GM18505 (cell line): ENCODE data around the gene ETV3.

Source experiments
- ATAC-seq: cut with Tn5 transposase; IDR thresholded peaks from one replicate; pipeline ENCODE4 v1.9.1; 2021; ENCODE audit not compliant: unreplicated experiment
- POLR2A ChIP-seq: IDR thresholded peaks from 4 replicates; pipeline ENCODE4 v1.6.1; 2011; ENCODE audit warnings: borderline replicate concordance; ENCODE audit not compliant: insufficient read depth, insufficient read length; ENCODE audit errors: extremely low read depth

The ETV3 gene

GRCh38 chr1:157091668-157092273, 46.4 kb downstream of the ETV3 start:
- TF ChIP-seq POLR2A = no peak
- no peak for ATAC-seq

- no peak for TF ChIP-seq POLR2A
- ATAC-seq = no peak
Measured at GRCh38 chr1:157091186-157091585, 47.0 kb downstream of the ETV3 start.

GRCh38 chr1:157090771-157091170, 47.4 kb downstream of the ETV3 start:
- no peak for ATAC-seq
- no peak for TF ChIP-seq POLR2A

- ATAC-seq = no peak
- TF ChIP-seq POLR2A = no peak
Measured at GRCh38 chr1:157090196-157090647, 48.0 kb downstream of the ETV3 start.

- no peak for TF ChIP-seq POLR2A
- ATAC-seq = no peak
Measured at GRCh38 chr1:157089789-157090188, 48.4 kb downstream of the ETV3 start.

DNA sequence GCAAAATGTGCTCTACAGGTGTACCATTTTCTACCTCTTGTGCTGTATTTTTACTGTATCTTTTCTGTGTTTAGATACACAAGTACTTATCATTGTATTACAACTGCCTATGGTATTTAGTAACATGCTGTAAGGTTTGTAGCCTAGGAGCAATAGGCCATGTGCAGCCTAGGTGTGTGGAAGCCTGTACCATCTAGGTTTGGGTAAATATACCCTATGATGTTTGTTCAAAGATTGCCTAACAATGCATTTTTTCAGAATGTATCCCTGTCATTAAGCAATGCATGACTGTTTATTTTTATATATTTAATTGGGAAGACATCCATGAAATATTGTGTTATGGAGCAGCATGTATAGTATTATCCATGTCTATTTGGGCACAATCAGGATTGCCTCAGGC, 49.6 kb downstream of the ETV3 start:
- no peak for ATAC-seq
- TF ChIP-seq POLR2A = no peak

DNA sequence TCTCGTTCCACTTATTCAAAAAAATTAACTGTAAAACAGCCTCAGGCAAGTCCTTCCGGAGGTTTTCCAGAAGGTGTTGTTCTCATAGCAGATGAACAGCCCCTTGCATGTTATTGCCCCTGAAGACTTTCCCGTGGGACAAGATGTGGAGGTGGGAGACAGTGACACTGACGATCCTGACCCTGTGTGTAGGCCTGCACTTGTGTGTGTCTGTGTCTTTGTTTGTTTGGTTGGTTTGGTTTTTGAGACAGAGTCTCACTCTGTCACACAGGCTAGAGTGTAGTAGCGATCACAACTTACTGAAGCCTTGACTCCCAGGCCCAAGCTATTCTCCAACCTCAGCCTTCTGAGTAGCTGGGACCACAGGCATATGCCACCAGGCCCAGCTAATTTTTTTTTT, 51.2 kb downstream of the ETV3 start:
- no peak for TF ChIP-seq POLR2A
- ATAC-seq = no peak

DNA sequence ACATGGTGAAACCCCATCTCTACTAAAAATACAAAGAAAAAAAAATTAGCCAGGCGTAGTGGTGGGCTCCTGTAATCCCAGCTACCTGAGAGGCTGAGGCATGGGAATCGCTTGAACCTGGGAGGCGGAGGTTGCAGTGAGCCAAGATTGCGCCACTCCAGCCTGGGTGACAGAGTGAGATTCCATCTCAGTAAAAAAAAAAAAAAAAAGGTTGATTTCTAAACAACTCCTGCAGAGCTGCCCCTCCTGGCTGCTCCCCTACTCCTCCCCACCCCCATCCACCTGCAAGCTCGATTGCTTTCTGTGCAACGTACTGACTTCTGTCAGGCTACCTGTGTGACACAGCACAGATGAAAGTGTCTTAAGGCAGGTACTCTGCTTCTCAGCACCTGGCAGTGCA, 51.9 kb downstream of the ETV3 start:
- no peak for TF ChIP-seq POLR2A
- no peak for ATAC-seq

- no peak for ATAC-seq
- TF ChIP-seq POLR2A = no peak
Measured at GRCh38 chr1:157085421-157085820, 52.8 kb downstream of the ETV3 start.

DNA sequence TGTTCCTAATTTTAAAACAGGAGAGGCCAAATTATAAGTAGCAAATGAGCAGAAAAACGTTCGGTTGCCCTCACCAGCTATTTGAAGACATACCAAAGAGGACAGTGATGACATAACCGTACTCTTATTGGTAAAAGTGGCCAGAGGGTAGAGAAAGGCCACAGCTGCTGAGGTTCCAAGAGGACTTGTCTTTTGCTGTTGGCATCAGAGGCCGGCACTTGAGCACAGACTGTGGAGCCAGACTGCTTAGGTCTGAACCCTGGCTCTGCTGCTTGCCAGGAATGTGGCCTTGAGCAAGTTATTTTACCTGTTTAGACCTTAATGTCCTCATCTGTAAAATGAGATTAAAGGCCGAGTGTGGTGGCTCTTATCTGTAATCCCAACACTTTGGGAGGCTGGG, 53.5 kb downstream of the ETV3 start:
- ATAC-seq = no peak
- no peak for TF ChIP-seq POLR2A

GRCh38 chr1:157081707-157082106, 56.5 kb downstream of the ETV3 start:
- no peak for TF ChIP-seq POLR2A
- no peak for ATAC-seq

- no peak for ATAC-seq
- TF ChIP-seq POLR2A = no peak
Measured at GRCh38 chr1:157080714-157081113, 57.5 kb downstream of the ETV3 start.

DNA sequence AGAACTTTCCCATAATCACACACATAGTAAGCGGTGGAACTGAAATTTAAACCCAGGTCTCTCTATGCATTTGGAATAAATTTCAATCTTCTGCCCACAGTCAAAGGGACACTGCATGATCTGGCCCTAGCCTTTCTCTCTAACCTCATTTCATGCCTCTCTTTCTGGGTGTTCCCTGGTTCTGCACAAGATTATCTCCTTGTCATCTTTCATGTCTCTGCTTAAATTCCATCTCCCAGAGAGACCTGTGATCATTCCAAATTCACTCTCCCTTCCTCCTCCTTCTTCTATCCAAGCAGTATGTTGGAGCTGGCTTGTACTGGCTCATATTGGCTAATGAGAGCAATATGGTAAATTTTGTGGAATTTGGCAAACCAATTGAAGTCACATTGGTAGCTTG, 60.8 kb downstream of the ETV3 start:
- ATAC-seq = no peak
- no peak for TF ChIP-seq POLR2A

GRCh38 chr1:157073944-157074685, 64.1 kb downstream of the ETV3 start:
- ATAC-seq = no peak

More at GRCh38 chr1:157073944-157074685, 64.1 kb downstream of the ETV3 start:
- TF ChIP-seq POLR2A = no peak
